GM19099 (cell line): Measurements from ENCODE around the gene DHX58.

Experiments used
- POLR2A ChIP-seq: IDR thresholded peaks from 3 replicates; pipeline ENCODE4 v1.6.1; 2011; ENCODE audit warnings: low read depth; ENCODE audit not compliant: insufficient read length; ENCODE audit errors: extremely low read depth

DHX58 gene

DNA sequence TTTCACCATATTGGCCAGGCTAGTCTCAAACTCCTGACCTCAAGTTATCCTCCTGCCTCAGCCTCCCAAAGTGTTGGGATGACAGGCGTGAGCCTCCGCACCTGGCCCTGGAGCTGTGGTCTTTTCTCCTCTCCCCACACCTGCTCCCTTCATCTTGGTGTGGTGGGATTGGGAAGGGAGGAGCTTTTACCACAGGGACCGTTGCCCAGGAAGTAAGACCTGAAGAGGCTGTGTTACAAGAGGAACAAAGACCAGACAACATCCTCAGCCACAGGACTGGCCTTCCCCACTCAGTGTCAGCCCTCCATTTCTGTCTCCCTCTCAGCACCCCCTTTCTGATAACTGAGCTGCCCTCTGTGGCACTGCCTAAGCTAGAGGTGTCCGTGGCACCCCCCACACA, 52.7 kb downstream of the DHX58 start:
- TF ChIP-seq POLR2A, result no peak

DNA sequence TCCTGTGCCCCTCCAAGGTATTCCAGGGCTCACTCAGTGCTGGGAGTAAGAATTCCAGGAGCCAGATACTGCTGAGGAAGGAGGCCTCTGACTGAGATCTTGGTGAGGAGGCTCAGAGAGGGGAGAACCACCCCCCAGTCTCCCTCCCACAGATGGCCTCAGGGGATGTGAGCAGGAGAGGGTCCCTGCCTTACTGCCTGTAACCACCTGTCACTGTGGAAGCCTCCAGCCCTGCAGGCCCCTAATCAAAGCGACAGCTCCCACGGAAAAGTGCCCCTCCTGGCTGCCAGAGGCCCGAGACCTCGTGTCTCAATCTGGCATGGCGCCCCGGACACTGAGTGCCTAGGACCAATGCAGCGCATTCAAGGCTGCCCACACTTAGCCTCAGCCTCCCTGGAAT, 54.5 kb downstream of the DHX58 start:
- TF ChIP-seq POLR2A, result no peak

GRCh38 chr17:42056635-42057034, 55.9 kb downstream of the DHX58 start:
- TF ChIP-seq POLR2A, result no peak

DNA sequence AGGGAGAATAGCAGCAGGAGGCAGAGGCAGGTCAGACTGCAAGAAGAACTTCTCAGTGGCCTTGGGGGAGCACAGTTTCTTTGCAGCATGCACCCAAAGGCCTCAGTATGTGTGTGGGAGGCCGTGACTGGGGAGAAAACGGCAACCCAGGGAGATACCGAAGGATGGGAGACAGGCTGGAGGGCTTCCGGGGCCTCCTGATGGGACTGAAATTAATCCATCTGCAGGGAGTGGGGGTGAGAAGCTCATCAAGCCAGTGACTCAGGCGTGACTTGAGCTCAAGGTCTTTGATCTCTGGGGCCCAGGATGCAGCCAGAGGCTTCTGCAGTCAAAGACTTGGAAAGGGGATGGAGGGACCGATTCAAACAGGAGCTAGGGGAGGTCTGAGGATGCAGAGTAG, 57.0 kb downstream of the DHX58 start:
- TF ChIP-seq POLR2A, result no peak

DNA sequence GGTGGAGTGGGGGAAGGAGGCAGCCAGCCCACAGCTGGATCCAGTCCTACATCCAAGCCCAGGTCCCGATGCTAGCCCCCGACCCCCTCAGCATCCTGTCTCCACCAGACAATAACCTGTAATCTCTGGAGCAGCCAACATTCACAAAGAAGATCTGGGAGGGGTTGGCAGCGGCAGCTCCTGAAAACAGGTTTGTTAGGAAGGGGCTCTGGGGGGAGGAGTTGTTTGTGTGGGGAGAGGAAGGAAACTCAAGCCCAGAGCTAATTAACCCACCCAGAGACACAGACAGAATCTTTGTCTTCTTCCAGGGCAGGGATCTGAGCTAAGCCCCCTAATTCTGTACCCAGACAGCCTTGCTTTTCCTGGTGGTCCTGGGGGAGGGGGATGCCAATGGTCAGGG, 57.5 kb downstream of the DHX58 start:
- TF ChIP-seq POLR2A, result no peak

DNA sequence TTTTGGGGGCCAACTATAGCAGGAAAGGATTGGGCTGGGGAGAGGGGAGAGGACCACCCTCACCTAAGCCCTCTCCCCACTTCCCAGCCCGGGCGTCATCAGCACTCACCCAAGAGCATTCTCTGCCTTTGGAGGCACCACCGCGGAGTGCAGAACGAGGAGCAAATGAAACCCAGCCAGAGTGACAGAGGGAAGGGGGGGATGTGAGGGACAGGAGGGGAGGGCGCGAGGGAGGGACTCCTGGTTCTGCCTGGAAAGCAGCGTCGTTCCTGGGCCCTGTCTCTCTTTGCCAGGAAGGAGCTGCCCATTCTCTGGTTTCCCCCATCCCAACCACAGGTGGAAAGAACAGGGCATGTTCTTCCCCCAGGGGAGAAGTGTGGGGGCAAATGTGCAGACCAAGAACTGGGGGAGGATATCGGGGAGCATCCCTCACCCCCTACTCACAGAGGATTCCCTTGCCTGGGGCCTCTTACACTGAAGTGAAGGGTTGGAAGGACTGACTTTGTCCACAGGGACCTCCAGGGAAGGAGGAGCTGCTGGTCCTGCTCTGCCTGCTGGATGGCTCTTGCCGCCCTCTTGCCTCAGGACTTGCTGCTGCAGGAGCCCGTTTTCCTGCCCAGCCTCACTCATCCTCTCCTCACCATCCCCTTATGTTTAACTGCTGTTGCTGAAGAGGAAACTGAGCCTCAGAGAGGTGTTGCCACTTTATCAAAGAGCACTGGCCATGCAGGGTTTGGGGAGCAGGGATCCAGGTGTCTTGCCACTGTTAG, 58.6 kb downstream of the DHX58 start:
- no peak for TF ChIP-seq POLR2A

GRCh38 chr17:42052346-42052877, 60.1 kb downstream of the DHX58 start:
- no peak for TF ChIP-seq POLR2A

DNA sequence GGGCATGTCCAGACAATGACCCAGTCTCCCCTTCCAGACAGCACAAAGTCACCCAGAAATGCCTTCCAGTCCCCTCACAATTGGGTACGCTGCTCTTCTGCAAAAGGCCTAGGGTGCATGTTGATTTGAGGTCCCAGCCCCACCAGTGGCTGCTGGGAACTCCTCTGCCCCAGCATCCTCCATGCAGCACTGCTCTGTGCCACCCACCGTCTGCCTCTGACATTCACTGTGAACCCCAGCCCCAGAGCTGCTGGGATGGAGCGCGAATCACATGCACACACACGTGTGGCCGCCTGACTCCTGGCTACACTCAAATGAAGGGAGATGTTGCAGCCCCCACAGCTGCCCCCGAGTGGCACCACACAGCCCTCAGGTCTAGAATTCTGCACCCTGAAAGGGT, 60.9 kb downstream of the DHX58 start:
- no peak for TF ChIP-seq POLR2A
